GM12873 (cell line): ENCODE measurements around the gene R3HCC1L.

Source experiments
- CTCF ChIP-seq: IDR thresholded peaks from 2 replicates; pipeline ENCODE4 v1.5.1; 2012; ENCODE audit warnings: low read depth, mild to moderate bottlenecking, moderate library complexity, low read length, control low read depth; ENCODE audit not compliant: insufficient read depth; ENCODE audit errors: missing control alignments

R3HCC1L gene

GRCh38 chr10:98294270-98294627, 159.8 kb downstream of the R3HCC1L start:
- no peak for TF ChIP-seq CTCF
